ENCODE measurements around the gene CHCHD6. TPM values are rescaled to one million over a fixed set of nuclear protein-coding genes. Genes with fewer than 3 reads are reported as not detected.

Gene CHCHD6
- total RNA-seq, 1 donor from 2014 or later = 30.2 TPM

DNA sequence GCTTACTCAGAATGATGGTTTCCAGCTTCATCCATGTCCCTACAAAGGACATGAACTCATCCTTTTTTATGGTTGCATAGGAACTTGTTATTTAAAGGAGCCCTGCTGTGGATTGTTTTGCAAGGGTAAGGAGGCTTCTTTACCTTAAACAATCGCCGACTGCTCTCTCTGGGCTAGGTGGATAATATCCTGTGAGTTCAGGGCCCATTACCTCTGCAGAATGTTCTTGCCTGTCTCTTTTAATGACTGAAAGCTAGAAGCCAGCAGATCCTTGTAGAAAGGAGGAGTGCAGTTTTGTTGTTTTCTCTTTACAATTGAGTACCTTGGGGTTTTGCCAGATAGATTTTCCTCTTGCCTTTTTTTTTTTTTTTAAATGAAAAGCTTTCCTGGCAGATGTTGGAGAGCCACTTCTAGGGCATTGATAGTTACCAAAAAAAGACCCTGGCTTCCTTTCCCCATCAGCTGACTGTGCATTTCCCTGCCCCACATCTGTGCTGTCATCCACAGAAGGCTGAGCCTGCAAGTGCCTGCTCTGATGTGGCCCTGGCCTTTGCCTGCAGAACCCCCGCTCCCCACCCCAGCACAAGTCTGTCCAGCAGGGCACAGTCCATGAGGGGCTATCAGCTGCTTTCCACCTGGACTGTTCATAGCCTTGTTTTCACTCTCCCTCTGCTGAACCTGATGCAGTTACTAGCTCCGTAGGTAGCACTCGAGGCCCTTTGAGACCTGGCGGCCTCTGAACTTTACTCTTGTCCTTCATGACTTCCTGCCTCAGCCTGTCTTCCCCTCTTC lies 113.1 kb downstream of the CHCHD6 start:
- no peak for DNase-seq (ENCODE audit: low spot score, unreplicated experiment)
- Mint-ChIP-seq H3K36me3 (ENCODE audit: insufficient read depth) (peaks cover 7% of the 10 kb centered on the region), H3K9me3 (ENCODE audit: low read depth) (peaks cover 8% of the 10 kb centered on the region), H3K4me3 (ENCODE audit: low read depth) (no peak overlapping the region), H3K4me1 (ENCODE audit: low read depth) (no peaks in the 10 kb centered on the region), H3K27me3 (no peaks in the 10 kb centered on the region), H3K27ac (peak overlapping the region; percentile 14)
- TF ChIP-seq, protein P1, sequence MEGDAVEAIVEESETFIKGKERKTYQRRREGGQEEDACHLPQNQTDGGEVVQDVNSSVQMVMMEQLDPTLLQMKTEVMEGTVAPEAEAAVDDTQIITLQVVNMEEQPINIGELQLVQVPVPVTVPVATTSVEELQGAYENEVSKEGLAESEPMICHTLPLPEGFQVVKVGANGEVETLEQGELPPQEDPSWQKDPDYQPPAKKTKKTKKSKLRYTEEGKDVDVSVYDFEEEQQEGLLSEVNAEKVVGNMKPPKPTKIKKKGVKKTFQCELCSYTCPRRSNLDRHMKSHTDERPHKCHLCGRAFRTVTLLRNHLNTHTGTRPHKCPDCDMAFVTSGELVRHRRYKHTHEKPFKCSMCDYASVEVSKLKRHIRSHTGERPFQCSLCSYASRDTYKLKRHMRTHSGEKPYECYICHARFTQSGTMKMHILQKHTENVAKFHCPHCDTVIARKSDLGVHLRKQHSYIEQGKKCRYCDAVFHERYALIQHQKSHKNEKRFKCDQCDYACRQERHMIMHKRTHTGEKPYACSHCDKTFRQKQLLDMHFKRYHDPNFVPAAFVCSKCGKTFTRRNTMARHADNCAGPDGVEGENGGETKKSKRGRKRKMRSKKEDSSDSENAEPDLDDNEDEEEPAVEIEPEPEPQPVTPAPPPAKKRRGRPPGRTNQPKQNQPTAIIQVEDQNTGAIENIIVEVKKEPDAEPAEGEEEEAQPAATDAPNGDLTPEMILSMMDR (IDR thresholded peaks at IDR 0.05; ENCODE audit: unreplicated experiment) = no peak

DNA sequence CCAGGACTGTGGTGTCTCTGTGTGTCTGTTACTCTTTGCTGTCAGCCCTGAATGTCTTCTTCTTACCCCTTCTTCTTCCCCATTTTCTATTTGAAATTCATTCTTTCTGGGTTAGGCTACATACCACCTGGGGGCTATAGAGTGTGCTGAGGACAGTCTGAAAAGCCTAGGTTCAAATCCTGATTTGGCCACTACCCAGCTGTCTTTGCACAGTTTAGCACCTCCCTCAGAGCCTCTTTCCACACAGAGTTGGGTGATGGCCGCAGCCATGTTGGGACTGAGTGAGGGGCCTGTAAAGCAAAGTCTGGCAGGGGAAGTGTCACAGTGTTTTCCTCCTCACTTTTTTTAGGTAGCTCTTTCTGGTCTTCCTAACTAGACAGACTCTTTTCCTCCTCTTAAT lies 113.7 kb downstream of the CHCHD6 start:
- Mint-ChIP-seq H3K9me3 (ENCODE audit: low read depth) (peaks cover 8% of the 10 kb centered on the region), H3K4me1 (ENCODE audit: low read depth) (no peaks in the 10 kb centered on the region), H3K4me3 (ENCODE audit: low read depth) (no peak overlapping the region), H3K27ac (peak overlapping the region; percentile 14), H3K27me3 (no peaks in the 10 kb centered on the region), H3K36me3 (ENCODE audit: insufficient read depth) (peaks cover 7% of the 10 kb centered on the region)
- TF ChIP-seq, protein P1 (IDR thresholded peaks at IDR 0.05; ENCODE audit: unreplicated experiment) = no peak
- DNase-seq (ENCODE audit: low spot score, unreplicated experiment) = no peak

DNA sequence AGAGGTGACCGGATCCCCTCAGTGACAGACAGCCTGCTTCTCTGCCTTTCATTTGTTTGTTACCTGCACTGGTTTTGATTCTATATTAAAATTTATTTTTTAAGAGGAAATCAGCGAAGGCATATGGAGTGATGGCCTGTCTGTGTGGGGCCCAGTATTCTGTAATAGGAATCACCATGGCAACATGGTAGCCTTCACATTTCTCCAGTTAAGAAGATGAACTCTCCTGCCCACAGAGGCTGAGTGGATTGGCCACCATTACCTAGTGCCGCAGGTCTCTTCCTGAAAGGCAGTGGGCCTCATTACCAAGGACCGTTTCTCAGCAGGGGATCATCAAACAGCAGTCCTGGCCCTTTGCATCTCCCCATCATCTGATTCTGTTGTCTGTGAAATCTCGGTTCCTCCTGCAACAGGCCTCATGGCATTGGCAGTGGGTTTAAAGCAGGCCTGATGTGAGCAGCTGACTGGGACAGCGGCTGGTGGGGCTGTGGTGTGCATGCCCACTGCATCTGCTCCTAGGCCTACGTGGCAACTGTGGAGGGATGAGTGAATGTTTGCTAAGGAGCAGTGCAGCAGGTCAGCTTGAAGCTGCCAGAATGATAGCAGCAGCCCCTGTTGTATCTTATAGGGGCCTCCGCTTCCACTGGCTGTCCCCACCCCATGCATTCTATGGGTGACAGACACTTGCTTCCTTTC lies 114.5 kb downstream of the CHCHD6 start:
- no peaks in the 10 kb centered on the region for H3K27me3 Mint-ChIP-seq
- H3K4me3 Mint-ChIP-seq (ENCODE audit: low read depth) = no peak overlapping the region
- TF ChIP-seq, protein P1 (IDR thresholded peaks at IDR 0.05; ENCODE audit: unreplicated experiment) = no peak
- H3K9me3 Mint-ChIP-seq (ENCODE audit: low read depth) = peaks cover 8% of the 10 kb centered on the region
- H3K4me1 Mint-ChIP-seq (ENCODE audit: low read depth) = no peaks in the 10 kb centered on the region
- H3K36me3 Mint-ChIP-seq (ENCODE audit: insufficient read depth) = peaks cover 7% of the 10 kb centered on the region
- no peak overlapping the region for H3K27ac Mint-ChIP-seq
- no peak for DNase-seq (ENCODE audit: low spot score, unreplicated experiment)

DNA sequence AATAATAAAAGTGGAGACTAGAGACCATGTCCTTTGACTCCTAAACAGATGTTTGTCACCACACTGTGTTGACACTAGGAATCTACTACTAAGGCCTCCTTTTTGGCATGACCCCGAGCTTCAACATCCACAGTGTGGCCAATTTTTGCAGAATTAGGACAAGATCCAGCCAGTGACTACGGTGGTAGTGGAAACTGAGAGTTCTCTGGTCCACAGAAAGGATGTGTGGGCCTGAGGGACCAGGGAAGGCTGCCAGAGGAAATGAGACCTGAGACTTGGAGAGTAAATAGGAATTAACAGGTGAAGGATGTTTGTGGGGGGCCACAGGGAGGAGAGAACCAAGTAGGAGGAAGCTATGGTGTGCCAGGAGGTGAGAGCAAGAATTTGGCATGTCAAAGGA lies 122.7 kb downstream of the CHCHD6 start:
- peaks cover 4% of the 10 kb centered on the region for H3K36me3 Mint-ChIP-seq (ENCODE audit: insufficient read depth)
- no peak overlapping the region for H3K27ac Mint-ChIP-seq
- peaks cover 5% of the 10 kb centered on the region for H3K9me3 Mint-ChIP-seq (ENCODE audit: low read depth)

DNA sequence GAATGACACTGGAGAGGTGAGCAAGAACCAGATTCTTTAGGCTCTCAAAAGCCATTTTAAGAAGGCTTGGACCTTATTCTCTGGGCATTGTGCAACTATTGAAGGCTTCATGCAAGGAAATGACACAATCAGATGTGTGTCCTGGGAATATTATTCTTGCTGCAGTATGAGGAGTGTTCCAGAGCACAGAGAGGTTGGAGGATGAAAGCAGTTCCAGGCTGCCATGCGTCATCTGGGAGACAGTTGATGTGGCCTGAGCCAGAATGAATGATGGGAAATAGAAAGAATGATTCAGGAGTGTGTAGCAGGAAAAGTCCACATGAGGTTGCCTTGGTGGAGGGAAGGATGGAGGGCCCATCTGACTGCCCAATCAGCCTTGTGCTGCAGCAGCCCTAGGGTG lies 123.1 kb downstream of the CHCHD6 start:
- H3K36me3 Mint-ChIP-seq (ENCODE audit: insufficient read depth) = no peaks in the 10 kb centered on the region
- no peaks in the 10 kb centered on the region for H3K4me1 Mint-ChIP-seq (ENCODE audit: low read depth)
- DNase-seq (ENCODE audit: low spot score, unreplicated experiment) = no peak
- peaks cover under 1% of the 10 kb centered on the region for H3K9me3 Mint-ChIP-seq (ENCODE audit: low read depth)
- TF ChIP-seq, protein P1 (IDR thresholded peaks at IDR 0.05; ENCODE audit: unreplicated experiment) = no peak
- H3K27me3 Mint-ChIP-seq = no peaks in the 10 kb centered on the region
- H3K4me3 Mint-ChIP-seq (ENCODE audit: low read depth) = no peak overlapping the region
- H3K27ac Mint-ChIP-seq = no peak overlapping the region

More for the DNA sequence above, 122.7 kb downstream of the CHCHD6 start:
- no peak for DNase-seq (ENCODE audit: low spot score, unreplicated experiment)
- Mint-ChIP-seq H3K4me3 (ENCODE audit: low read depth) (no peak overlapping the region), H3K27me3 (no peaks in the 10 kb centered on the region), H3K4me1 (ENCODE audit: low read depth) (no peaks in the 10 kb centered on the region)
- TF ChIP-seq, protein P1 (IDR thresholded peaks at IDR 0.05; ENCODE audit: unreplicated experiment) = no peak
